OCI-LY3 (cell line): ENCODE results near the gene ZACN.

Source experiments
- H2AFZ ChIP-seq: fragments of 200-600, 300-600 bp; shearing (Covaris generic); 2 replicates; pipeline ENCODE4 v1.6.0; 2014; ENCODE audit warnings: antibody characterized with exemption, low read depth, low read length
- H3K27ac ChIP-seq: fragments of 200-600, 300-600 bp; sonication (generic); 2 replicates; pipeline ENCODE4 v1.5.1; 2014; ENCODE audit warnings: mild to moderate bottlenecking, low read length, moderate library complexity, mixed read lengths
- H3K27me3 ChIP-seq: fragments of 200-600, 300-600 bp; sonication (generic); 2 replicates; pipeline ENCODE4 v1.6.1; 2014; ENCODE audit warnings: low read depth, low read length, mixed read lengths
- H3K36me3 ChIP-seq: fragments of 200-600, 300-600 bp; sonication (generic); replicated peaks from 2 replicates; pipeline ENCODE3; 2014; ENCODE audit warnings: low read depth, low read length, mixed read lengths
- H3K4me1 ChIP-seq: fragments of 300-600, 200-600 bp; sonication (generic); 2 replicates; pipeline ENCODE4 v1.6.1; 2014; ENCODE audit warnings: low read length, mixed read lengths
- H3K4me2 ChIP-seq: fragments of 200-600, 300-600 bp; sonication (generic); 2 replicates; pipeline ENCODE4 v1.6.1; 2014; ENCODE audit warnings: low read length, mixed read lengths
- H3K4me3 ChIP-seq: fragments of 300-600, 200-600 bp; sonication (generic); 2 replicates; pipeline ENCODE4 v1.5.1; 2014; ENCODE audit warnings: antibody characterized with exemption, mild to moderate bottlenecking, low read length, moderate library complexity
- H3K79me2 ChIP-seq: fragments of 300-600, 200-600 bp; shearing (Covaris generic); 2 replicates; pipeline ENCODE4 v1.6.1; 2014; ENCODE audit warnings: mild to moderate bottlenecking, low read length, mixed read lengths
- H3K9ac ChIP-seq: fragments of 300-600, 200-600 bp; shearing (Covaris generic); 2 replicates; pipeline ENCODE4 v1.6.0; 2014; ENCODE audit warnings: mild to moderate bottlenecking, low read length, moderate library complexity
- H3K9me3 ChIP-seq: fragments of 200-600, 300-600 bp; shearing (Covaris generic); 2 replicates; pipeline ENCODE4 v1.6.1; 2014; ENCODE audit warnings: low read length, mixed read lengths; ENCODE audit not compliant: insufficient read depth
- H4K20me1 ChIP-seq: fragments of 200-600, 300-600 bp; sonication (generic); 2 replicates; pipeline ENCODE4 v1.6.1; 2016; ENCODE audit warnings: low read length, mixed read lengths; ENCODE audit not compliant: insufficient read depth
- EZH2phosphoT487 ChIP-seq: fragments of 200-600 bp; shearing (Covaris generic); IDR thresholded peaks from 2 replicates; pipeline ENCODE4 v1.6.1; 2018; ENCODE audit warnings: antibody characterized with exemption, mixed run types, low read depth
- TF ChIP-seq, protein P1 (sequence below): fragments of 200-600, 300-600 bp; sonication (generic); IDR thresholded peaks from 2 replicates; pipeline ENCODE4 v1.5.1; 2014; ENCODE audit warnings: antibody characterized with exemption, low read length, low read depth

Gene ZACN

DNA sequence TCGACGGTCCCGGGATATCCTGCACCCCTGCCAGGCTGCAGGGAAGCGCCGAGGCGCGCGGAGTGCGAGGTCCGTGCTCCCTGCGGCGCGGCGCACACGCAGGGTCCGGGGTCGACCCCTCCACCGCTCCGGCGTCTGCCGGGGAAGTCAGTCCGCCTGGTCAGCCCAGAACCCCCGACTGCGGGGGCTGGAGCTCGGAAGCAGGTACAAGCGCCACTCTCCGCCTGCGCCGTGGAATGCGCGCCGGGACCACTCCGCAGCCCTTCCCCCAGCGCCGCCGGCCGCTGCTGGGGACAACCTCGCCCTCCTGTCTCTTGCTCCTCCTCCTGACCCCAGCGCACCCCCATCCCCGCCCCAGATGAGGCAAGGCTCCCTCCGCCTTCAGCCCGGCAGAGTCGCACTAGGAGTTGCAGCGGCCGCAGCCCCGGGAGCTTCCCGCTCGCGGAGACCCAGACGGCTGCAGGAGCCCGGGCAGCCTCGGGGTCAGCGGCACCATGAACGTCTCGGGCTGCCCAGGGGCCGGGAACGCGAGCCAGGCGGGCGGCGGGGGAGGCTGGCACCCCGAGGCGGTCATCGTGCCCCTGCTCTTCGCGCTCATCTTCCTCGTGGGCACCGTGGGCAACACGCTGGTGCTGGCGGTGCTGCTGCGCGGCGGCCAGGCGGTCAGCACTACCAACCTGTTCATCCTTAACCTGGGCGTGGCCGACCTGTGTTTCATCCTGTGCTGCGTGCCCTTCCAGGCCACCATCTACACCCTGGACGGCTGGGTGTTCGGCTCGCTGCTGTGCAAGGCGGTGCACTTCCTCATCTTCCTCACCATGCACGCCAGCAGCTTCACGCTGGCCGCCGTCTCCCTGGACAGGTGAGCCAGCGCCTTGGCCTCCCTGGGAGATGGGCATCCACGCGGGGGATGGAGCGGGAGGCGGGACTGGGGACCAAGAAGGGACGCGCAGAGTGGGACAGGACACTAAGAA, 4.3 kb upstream of the ZACN start, which contains the start of gene GALR2:
Gene GALR2 (plus strand): TSS at position 392 of the 974 bp plus-strand sequence. CDS start 103 bp downstream, at position 495.
- no peak within 1 kb of the TSS for H3K4me2 ChIP-seq
- H3K9ac ChIP-seq, result no peak within 1 kb of the TSS
- H3K27ac ChIP-seq, result no peak within 1 kb of the TSS
- H3K4me3 ChIP-seq, result no peak within 1 kb of the TSS
- peaks cover 8% of the 10 kb centered on the region; the same call in 1 of the 2 replicates for H3K4me1 ChIP-seq
- TF ChIP-seq, protein P1, sequence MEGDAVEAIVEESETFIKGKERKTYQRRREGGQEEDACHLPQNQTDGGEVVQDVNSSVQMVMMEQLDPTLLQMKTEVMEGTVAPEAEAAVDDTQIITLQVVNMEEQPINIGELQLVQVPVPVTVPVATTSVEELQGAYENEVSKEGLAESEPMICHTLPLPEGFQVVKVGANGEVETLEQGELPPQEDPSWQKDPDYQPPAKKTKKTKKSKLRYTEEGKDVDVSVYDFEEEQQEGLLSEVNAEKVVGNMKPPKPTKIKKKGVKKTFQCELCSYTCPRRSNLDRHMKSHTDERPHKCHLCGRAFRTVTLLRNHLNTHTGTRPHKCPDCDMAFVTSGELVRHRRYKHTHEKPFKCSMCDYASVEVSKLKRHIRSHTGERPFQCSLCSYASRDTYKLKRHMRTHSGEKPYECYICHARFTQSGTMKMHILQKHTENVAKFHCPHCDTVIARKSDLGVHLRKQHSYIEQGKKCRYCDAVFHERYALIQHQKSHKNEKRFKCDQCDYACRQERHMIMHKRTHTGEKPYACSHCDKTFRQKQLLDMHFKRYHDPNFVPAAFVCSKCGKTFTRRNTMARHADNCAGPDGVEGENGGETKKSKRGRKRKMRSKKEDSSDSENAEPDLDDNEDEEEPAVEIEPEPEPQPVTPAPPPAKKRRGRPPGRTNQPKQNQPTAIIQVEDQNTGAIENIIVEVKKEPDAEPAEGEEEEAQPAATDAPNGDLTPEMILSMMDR, result no peak
- TF ChIP-seq EZH2phosphoT487, result no peak
- no peaks in the 10 kb centered on the region for H3K9me3 ChIP-seq
- peaks cover 33% of the 10 kb centered on the region for H3K79me2 ChIP-seq
- no peaks in the 10 kb centered on the region for H3K36me3 ChIP-seq
- no peak within 1 kb of the TSS for H2AFZ ChIP-seq
- peaks cover 11% of the 10 kb centered on the region for H3K27me3 ChIP-seq
- H4K20me1 ChIP-seq, result no peaks in the 10 kb centered on the region

DNA sequence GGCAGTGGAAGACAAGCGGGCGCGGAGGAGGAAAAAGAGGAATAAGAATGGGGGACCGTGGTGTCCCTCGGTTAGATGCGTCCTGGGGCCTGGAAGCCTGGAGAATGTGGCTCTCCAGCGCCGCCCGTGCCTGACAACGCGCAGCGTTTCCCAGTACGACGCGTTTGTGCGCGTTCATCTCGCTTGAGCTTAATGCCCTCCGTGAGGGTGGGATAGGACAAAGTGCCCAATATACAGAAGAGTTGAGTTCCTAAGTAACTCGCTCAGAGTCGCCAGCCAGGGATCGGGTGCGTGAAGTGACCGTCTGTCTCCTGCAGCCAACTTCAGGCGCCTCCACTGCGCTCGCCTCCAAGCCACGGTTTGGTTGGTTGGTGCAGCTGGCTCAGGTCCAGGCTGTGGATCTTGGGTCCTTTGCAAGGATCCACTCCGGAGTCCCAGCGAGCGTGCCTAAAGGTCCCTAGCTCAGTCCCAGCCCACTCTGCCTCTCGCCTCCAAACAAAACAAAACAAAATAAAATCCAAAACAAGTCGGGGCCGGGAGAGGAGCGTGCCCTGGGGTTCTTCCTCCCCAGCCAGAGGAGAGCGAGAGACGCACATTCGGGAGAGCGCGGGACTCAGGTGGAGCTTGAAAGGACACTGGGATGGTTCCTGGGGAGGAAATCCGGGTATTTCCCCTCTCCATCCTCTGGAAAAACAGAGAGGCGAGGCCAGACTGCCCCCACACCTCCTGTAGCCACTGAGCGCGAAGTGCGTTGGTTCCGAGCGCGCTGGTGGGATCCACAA, 3.4 kb upstream of the ZACN start:
- Histone ChIP-seq H2AFZ (no peak overlapping the region), H3K9me3 (no peaks in the 10 kb centered on the region), H3K9ac (no peak overlapping the region), H3K4me1 (peaks cover 8% of the 10 kb centered on the region; the same call in 1 of the 2 replicates), H3K4me3 (no peak overlapping the region), H3K36me3 (no peaks in the 10 kb centered on the region), H4K20me1 (no peaks in the 10 kb centered on the region), H3K4me2 (no peak overlapping the region), H3K27ac (no peak overlapping the region), H3K27me3 (peaks cover 11% of the 10 kb centered on the region), H3K79me2 (peaks cover 25% of the 10 kb centered on the region)
- TF ChIP-seq, protein P1, result no peak

DNA sequence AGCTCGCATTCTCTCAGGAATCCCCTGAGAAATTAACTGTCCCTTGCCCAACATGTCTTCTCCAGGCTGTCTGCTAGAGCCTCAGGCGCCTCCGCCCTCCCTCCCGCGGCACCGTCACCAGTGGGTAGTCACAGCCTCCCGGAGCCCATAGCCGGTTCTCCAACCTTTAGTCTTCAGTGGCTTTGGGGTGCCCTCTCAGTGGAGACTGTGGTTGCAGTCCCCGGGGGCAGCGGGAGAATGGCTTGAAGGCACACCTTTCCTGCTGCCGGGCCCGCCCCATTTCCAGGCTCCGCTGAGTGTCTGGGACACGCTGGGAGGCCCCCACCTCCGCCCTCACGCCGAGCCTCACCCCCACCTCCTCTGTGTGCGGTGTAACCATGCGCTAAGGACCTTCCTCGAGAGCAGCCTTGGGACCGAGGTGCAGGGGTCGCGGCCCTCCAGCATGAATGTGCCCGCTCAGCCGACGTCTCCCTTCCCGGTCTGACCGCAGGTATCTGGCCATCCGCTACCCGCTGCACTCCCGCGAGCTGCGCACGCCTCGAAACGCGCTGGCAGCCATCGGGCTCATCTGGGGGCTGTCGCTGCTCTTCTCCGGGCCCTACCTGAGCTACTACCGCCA, 2.7 kb upstream of the ZACN start:
- Histone ChIP-seq H3K27me3 (peaks cover 11% of the 10 kb centered on the region), H2AFZ (no peak overlapping the region), H3K27ac (no peak overlapping the region), H3K9ac (no peak overlapping the region), H3K4me2 (no peak overlapping the region), H3K9me3 (no peaks in the 10 kb centered on the region), H3K36me3 (no peaks in the 10 kb centered on the region), H3K4me3 (no peak overlapping the region), H3K79me2 (peaks cover 18% of the 10 kb centered on the region), H3K4me1 (peaks cover 2% of the 10 kb centered on the region; the same call in 1 of the 2 replicates), H4K20me1 (no peaks in the 10 kb centered on the region)
- TF ChIP-seq, protein P1, result no peak
- TF ChIP-seq EZH2phosphoT487, result no peak
